OCI-LY7 (cell line): Measurements from ENCODE around the gene UMAD1. TPM values are rescaled to one million over a fixed set of nuclear protein-coding genes. Genes with fewer than 3 reads are reported as not detected.
"Not testable (repeated sequence)": the region's sequence is repeated elsewhere in the genome, so short reads cannot be mapped to it uniquely, and the experiment has no call there.

Experiments
- BruUV-seq: library from RNA; stranded (reverse); fragments of 400-500 nt; replicated peaks from 2 replicates; lab custom pipeline; 2021; lab: Mats Ljungman, UMichigan
- CTCF ChIA-PET: fragments of 300-600 bp; sonication (Branson Sonifier 250); formaldehyde crosslinking; loops from one replicate; lab custom pipeline; 2022; ENCODE audit warnings: antibody characterized with exemption; ENCODE audit not compliant: unreplicated experiment; lab: Charles Lee
- POLR2A ChIA-PET: fragments of 300-600 bp; sonication (Branson Sonifier 250); formaldehyde crosslinking; loops from one replicate; lab custom pipeline; 2022; ENCODE audit warnings: antibody characterized with exemption; lab: Charles Lee
- DNase-seq: peaks from one replicate; pipeline ENCODE4 v3.0.0-alpha.2; 2015; ENCODE audit warnings: low spot score
- H2AFZ ChIP-seq: fragments of 200-600 bp; sonication (generic), shearing (Covaris generic); 2 replicates; pipeline ENCODE4 v1.6.1; 2014; ENCODE audit warnings: mild to moderate bottlenecking, antibody characterized with exemption, low read length, moderate library complexity
- H3K27ac ChIP-seq: fragments of 200-600 bp; sonication (generic); 2 replicates; pipeline ENCODE4 v1.5.1; 2014; ENCODE audit warnings: mixed run types, low read depth, mild to moderate bottlenecking, moderate library complexity, low read length, inconsistent platforms; ENCODE audit not compliant: poor library complexity, severe bottlenecking
- H3K36me3 ChIP-seq: fragments of 200-600 bp; sonication (generic); 2 replicates; pipeline ENCODE4 v1.6.1; 2014; ENCODE audit warnings: mild to moderate bottlenecking, antibody characterized with exemption, low read length, moderate library complexity, mixed read lengths; ENCODE audit not compliant: insufficient read depth
- H3K4me1 ChIP-seq: fragments of 200-600 bp; sonication (generic); 2 replicates; pipeline ENCODE4 v1.5.1; 2014; ENCODE audit warnings: mild to moderate bottlenecking, low read length; ENCODE audit not compliant: insufficient read depth, poor library complexity, severe bottlenecking
- H3K4me2 ChIP-seq: fragments of 200-600 bp; sonication (generic); 2 replicates; pipeline ENCODE4 v1.6.1; 2014; ENCODE audit warnings: mild to moderate bottlenecking, low read length
- H3K4me3 ChIP-seq: fragments of 200-600 bp; sonication (generic); 2 replicates; pipeline ENCODE4 v1.5.1; 2014; ENCODE audit warnings: mild to moderate bottlenecking, low read depth, low read length; ENCODE audit not compliant: poor library complexity, severe bottlenecking
- H3K79me2 ChIP-seq: fragments of 200-600 bp; sonication (generic); 2 replicates; pipeline ENCODE4 v1.6.1; 2016; ENCODE audit warnings: low read depth, mild to moderate bottlenecking, low read length, moderate library complexity, mixed read lengths; ENCODE audit not compliant: insufficient read depth
- H3K9me2 ChIP-seq: fragments of 200-600 bp; sonication (generic); 2 replicates; pipeline ENCODE4 v1.6.1; 2016; ENCODE audit warnings: mild to moderate bottlenecking, low read length, mixed read lengths; ENCODE audit not compliant: insufficient read depth
- H3K9me3 ChIP-seq: fragments of 200-600 bp; sonication (generic); 2 replicates; pipeline ENCODE4 v1.6.1; 2014; ENCODE audit warnings: mild to moderate bottlenecking, mixed run types, low read length, mixed read lengths
- H4K20me1 ChIP-seq: fragments of 200-600 bp; sonication (generic); 2 replicates; pipeline ENCODE4 v1.6.1; 2014; ENCODE audit warnings: mild to moderate bottlenecking, antibody characterized with exemption, low read length, moderate library complexity, mixed read lengths; ENCODE audit not compliant: insufficient read depth
- EZH2phosphoT487 ChIP-seq: fragments of 200-600 bp; sonication (generic); IDR thresholded peaks from 2 replicates; pipeline ENCODE4 v1.6.1; 2018; ENCODE audit warnings: low read depth, borderline replicate concordance, mild to moderate bottlenecking, mixed run types, antibody characterized with exemption, low read length, moderate library complexity, mixed read lengths
- intact Hi-C: fragments of 100-400 bp; cut with micrococcal nuclease; formaldehyde crosslinking; loops from one replicate; pipeline ENCODE4 v1.10.0; 2022; ENCODE audit not compliant: unreplicated experiment
- total RNA-seq, 2 experiments: library from RNA; depleted of rRNA in 1 of 2; stranded (reverse); fragments of >200 nt in 1 of 2; shearing (Covaris generic) in 1 of 2; gene quantifications; 2 replicates each; pipeline ENCODE4 v1.2.3, GENCODE V29; 2014 to 2022
- TF ChIP-seq, protein P1 (sequence below): fragments of 200-600 bp; sonication (generic); conservative IDR thresholded peaks from 2 replicates; pipeline ENCODE4 v1.5.1; 2014; ENCODE audit warnings: mild to moderate bottlenecking, antibody characterized with exemption, low read length, moderate library complexity, mixed read lengths

Gene UMAD1
- total RNA-seq, 2 experiments from 2014 or later = 8.7 to 15.2 TPM

DNA sequence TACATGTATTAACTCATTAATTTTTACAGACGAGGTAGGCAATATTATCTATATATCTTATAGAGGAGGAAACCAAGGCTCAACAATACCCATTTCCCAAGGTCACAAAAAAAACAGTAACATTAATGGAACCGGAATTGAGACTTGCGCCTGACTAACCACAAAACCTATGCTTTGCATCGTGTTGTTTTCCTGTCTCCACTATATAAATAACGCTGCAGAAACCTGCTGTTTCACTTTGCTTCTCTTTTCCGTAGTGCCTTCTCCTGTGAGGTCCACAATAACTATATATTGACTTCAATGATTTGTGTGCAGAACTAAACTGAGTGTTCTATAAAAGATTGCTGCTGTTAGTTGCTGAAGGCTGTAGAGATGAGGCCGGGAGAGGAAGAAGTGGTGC is 175.5 kb downstream of the UMAD1 start:
- H4K20me1 ChIP-seq = no peaks in the 10 kb centered on the region
- ChIA-PET POLR2A (interaction anchor here (0.7 kb wide), 1 partner anchor 47 kb away, joined by 3 read pairs; no protein-coding TSS in a partner anchor), CTCF (no interaction called here)
- H2AFZ ChIP-seq = no peak overlapping the region
- H3K4me1 ChIP-seq = peaks cover 28% of the 10 kb centered on the region
- peak; percentile 65 for DNase-seq
- intact Hi-C loops = no loop called here
- H3K36me3 ChIP-seq = no peaks in the 10 kb centered on the region; the same call in 1 of the 2 replicates
- peak overlapping the region; percentile 23 for H3K4me3 ChIP-seq
- no TSS peak for BruUV-seq
- no peaks in the 10 kb centered on the region for H3K79me2 ChIP-seq
- H3K27ac ChIP-seq = no peak overlapping the region
- TF ChIP-seq, protein P1, sequence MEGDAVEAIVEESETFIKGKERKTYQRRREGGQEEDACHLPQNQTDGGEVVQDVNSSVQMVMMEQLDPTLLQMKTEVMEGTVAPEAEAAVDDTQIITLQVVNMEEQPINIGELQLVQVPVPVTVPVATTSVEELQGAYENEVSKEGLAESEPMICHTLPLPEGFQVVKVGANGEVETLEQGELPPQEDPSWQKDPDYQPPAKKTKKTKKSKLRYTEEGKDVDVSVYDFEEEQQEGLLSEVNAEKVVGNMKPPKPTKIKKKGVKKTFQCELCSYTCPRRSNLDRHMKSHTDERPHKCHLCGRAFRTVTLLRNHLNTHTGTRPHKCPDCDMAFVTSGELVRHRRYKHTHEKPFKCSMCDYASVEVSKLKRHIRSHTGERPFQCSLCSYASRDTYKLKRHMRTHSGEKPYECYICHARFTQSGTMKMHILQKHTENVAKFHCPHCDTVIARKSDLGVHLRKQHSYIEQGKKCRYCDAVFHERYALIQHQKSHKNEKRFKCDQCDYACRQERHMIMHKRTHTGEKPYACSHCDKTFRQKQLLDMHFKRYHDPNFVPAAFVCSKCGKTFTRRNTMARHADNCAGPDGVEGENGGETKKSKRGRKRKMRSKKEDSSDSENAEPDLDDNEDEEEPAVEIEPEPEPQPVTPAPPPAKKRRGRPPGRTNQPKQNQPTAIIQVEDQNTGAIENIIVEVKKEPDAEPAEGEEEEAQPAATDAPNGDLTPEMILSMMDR = no peak
- no peak for TF ChIP-seq EZH2phosphoT487
- peak overlapping the region; percentile 65 for H3K4me2 ChIP-seq
- no peaks in the 10 kb centered on the region for H3K9me3 ChIP-seq
- H3K9me2 ChIP-seq = no peaks in the 10 kb centered on the region

DNA sequence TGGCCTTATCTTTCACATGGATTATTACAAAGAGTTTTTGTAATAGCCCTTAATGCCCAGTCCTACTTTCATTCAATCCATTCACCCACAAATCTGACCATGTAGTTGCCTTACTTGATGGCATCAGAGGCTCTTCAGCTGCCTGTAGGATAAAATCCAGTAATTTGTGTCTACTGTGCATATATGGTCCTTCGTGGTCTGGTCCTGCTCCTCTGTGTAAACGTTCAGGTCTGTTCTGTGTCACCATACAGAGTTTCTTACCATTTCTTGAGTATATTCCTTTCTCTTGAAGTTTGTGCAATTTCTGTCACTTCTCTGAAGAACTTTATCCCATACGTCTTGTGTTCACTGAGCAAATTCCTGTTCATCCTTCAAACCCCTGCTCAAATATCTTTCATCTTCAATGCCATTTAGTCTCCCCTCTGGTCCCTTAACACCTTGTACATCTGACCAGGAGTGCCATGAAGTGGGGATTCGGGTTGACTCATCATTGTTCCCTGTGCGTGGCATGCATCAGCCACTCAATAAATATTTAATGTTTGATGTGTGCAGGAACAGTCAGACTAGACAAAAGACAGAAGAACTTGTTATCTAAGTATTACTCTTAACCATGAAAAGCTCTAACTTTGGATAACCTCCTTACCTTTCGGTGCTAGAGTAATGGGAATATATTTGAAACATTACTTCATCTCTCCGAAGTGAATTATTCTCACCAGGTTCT is 176.4 kb downstream of the UMAD1 start:
- intact Hi-C loops = no loop called here
- BruUV-seq = no TSS peak
- no peak overlapping the region for H3K27ac ChIP-seq
- H3K4me3 ChIP-seq = no peak overlapping the region
- ChIA-PET POLR2A (interaction anchor here (0.7 kb wide), 1 partner anchor 11 kb away, joined by 3 read pairs; no protein-coding TSS in a partner anchor), CTCF (no interaction called here)
- no peak for DNase-seq
- TF ChIP-seq, protein P1 = no peak
- no peak for TF ChIP-seq EZH2phosphoT487
- no peaks in the 10 kb centered on the region for H4K20me1 ChIP-seq
- no peaks in the 10 kb centered on the region; the same call in 1 of the 2 replicates for H3K36me3 ChIP-seq
- H2AFZ ChIP-seq = no peak overlapping the region
- H3K79me2 ChIP-seq = no peaks in the 10 kb centered on the region
- no peaks in the 10 kb centered on the region for H3K9me2 ChIP-seq
- H3K4me2 ChIP-seq = peak overlapping the region; percentile 65; the same call in 1 of the 2 replicates
- peaks cover 28% of the 10 kb centered on the region for H3K4me1 ChIP-seq
- H3K9me3 ChIP-seq = no peaks in the 10 kb centered on the region

DNA sequence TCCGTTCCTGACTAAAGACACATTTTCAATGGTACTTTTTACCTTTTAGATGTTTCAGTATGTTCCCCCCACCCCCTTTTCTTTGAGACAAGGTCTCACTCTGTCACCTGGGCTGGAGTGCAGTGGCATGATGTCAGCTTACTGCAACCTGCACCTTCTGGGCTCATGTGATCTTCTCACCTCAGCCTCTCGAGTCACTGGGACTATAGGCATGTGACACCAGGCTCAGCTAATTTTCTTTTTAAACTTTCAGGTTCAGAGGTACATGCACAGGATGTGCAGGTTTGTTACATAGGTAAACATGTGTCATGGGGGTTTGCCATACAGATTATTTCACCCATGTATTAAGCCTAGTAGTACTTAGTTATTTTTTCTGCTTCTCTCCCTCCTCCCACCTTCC is 177.2 kb downstream of the UMAD1 start:
- Histone ChIP-seq H4K20me1 (no peaks in the 10 kb centered on the region), H3K27ac (no peak overlapping the region), H2AFZ (no peak overlapping the region), H3K9me2 (no peaks in the 10 kb centered on the region), H3K79me2 (no peaks in the 10 kb centered on the region), H3K4me2 (no peak overlapping the region), H3K4me1 (peaks cover 28% of the 10 kb centered on the region), H3K4me3 (no peak overlapping the region), H3K9me3 (no peaks in the 10 kb centered on the region), H3K36me3 (no peaks in the 10 kb centered on the region; the same call in 1 of the 2 replicates)
- CTCF ChIA-PET = no interaction called here
- TF ChIP-seq, protein P1 = no peak
- TF ChIP-seq EZH2phosphoT487 = no peak
- intact Hi-C loops = loop anchor here (2.0 kb wide), 1 partner anchor 153 kb away; no protein-coding TSS in a partner anchor
- no peak for DNase-seq
- BruUV-seq = no TSS peak
- POLR2A ChIA-PET = no interaction called here

DNA sequence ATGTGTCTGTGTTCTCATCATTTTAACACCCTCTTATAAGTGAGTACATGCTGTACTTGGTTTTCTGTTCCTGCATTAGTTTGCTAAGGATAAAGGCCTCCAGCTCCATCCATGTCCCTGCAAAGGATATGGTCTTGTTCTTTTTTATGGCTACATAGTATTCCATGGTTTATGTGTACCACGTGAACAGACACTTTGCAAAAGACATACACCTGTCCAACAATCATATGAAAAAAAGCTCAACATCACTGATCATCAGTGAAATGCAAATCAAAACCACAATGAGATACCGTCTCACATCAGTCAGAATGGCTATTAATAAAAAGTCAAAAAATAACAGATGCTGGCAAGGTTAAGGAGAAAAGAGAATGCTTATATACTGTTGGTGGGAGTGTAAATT is 177.6 kb downstream of the UMAD1 start:
- H3K4me3 ChIP-seq, POLR2A ChIA-PET, H3K9me2 ChIP-seq, DNase-seq, H3K4me2 ChIP-seq, H3K9me3 ChIP-seq, H3K79me2 ChIP-seq, H3K36me3 ChIP-seq, H3K27ac ChIP-seq, CTCF ChIA-PET, H4K20me1 ChIP-seq, BruUV-seq, H2AFZ ChIP-seq: not testable (repeated sequence)
- H3K4me1 ChIP-seq = peaks cover 28% of the 10 kb centered on the region
- intact Hi-C loops = loop anchor here (2.0 kb wide), 1 partner anchor 153 kb away; no protein-coding TSS in a partner anchor
